ENCODE data around the gene TCEA3. TPM values are rescaled to one million over a fixed set of nuclear protein-coding genes. Genes with fewer than 3 reads are reported as not detected.

The TCEA3 gene
- total and polyA plus RNA-seq, 7 donors = 26.9 to 222 (median 66.2) TPM

DNA sequence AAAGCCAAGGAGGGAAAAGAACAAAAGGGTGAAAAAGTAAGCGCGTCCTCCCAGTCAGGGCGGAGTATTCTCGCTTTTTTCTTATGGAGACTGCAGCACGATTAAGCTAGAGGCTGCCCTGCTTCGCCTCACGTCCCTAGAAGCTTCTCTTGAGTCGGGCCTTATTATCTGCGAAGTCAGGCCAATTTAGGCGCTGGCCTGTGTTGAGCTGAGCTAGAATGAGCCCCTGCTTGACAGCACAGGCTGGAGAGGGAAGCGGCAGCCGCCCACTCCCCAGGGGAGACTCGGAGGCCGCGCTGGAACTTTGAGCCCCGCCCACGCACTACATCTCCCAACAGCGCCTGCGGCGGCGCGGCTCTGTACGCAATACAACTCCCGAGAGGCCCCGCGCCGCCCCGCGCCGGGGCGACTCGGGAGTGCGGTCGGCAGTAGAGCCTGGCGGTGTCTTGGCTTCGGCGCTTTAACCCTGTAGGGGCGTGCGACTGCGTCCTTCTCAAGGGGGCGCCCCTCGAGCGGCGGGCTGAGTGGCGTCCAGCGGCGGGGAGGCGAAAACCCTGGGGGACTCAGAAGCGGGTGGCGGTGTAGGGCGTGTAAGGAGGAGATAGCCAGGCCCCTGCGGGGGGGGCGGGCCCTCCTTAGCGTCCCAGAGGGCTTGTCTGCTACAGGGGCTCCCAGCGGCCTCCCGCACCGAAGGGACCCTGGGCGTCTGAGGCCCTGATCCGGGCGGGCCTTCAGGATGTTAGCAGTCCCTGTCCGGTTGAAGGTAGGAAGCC lies 55.8 kb downstream of the TCEA3 start:
- peak overlapping the region; percentile 72 to 91 (median 82) for H3K4me3 ChIP-seq
- WGBS, 2 donors = 0% methylated on average over 61 of the region's 61 CpGs
- peak overlapping the region; percentile 97 to 99 (median 98) for H3K27ac ChIP-seq
- TF ChIP-seq POLR2AphosphoS5 (IDR thresholded peaks at IDR 0.05) = peak; percentile 94 to 98 (median 96)
- peak; percentile 94 to 95 for TF ChIP-seq POLR2A (IDR thresholded peaks at IDR 0.05)
- peak in 1 of 4 donors; percentile 32 for TF ChIP-seq EP300 (IDR thresholded peaks at IDR 0.05)
- peak in 1 of 4 experiments; percentile 11 for TF ChIP-seq CTCF (IDR thresholded peaks at IDR 0.05)
- peaks cover 0 to 53% (median 43%) of the 10 kb centered on the region in 4 donors for H3K4me1 ChIP-seq
- H3K27me3 ChIP-seq = no peaks in the 10 kb centered on the region
- peaks cover 0 to 31% (median 8%) of the 10 kb centered on the region in 4 donors for H3K36me3 ChIP-seq
- peak; percentile 96 for DNase-seq
- intact Hi-C loops (cut with DNase I) = loop anchor here (1.0 to 2.0 kb wide), 3 partner anchors 24 to 194 kb away; partner anchors contain the start of gene HNRNPR
- peaks cover 0 to 3% (median under 1%) of the 10 kb centered on the region in 4 donors for H3K9me3 ChIP-seq

- Histone ChIP-seq H3K36me3 (peaks cover 6 to 38% (median 15%) of the 10 kb centered on the region in 4 donors), H3K4me1 (peaks cover 0 to 53% (median 43%) of the 10 kb centered on the region in 4 donors), H3K27me3 (no peaks in the 10 kb centered on the region), H3K9me3 (peaks cover 3 to 10% (median 6%) of the 10 kb centered on the region in 4 donors), H3K4me3 (peak overlapping the region; percentile 72 to 91 (median 82)), H3K27ac (peak overlapping the region; percentile 97 to 99 (median 98))
- peak; percentile 99 for DNase-seq
- WGBS, 2 donors = 1 to 3% methylated on average over 41 of the region's 41 CpGs
- intact Hi-C loops (cut with DNase I) = loop anchor here (1.0 to 2.0 kb wide), 3 partner anchors 24 to 195 kb away; partner anchors contain the start of gene HNRNPR
- peak; percentile 44 to 68 for TF ChIP-seq POLR2A (IDR thresholded peaks at IDR 0.05)
- TF ChIP-seq POLR2AphosphoS5 (IDR thresholded peaks at IDR 0.05) = peak; percentile 79 to 92 (median 90)
- TF ChIP-seq CTCF (IDR thresholded peaks at IDR 0.05) = no peak
Measured at GRCh38 chr1:23367791-23368561, 56.6 kb downstream of the TCEA3 start.

DNA sequence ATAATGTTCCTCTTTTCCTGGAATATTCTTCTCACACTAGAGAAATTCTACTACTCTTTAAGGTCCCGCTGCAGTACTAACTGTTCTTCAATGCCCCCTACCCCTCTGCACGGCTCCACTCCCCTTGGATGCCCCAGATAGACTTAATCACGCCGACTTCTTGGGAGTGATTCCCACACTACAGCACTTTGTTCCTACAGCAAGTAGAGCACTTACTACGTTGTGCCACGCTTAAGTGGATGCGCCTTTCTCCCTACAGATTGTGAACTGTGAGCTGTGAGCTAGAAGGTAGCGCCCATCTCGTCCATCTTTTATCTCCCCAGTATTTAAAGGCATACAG lies 57.1 kb downstream of the TCEA3 start:
- H3K36me3 ChIP-seq = peaks cover 12 to 44% (median 21%) of the 10 kb centered on the region in 4 donors
- peaks cover 0 to 49% (median 42%) of the 10 kb centered on the region in 4 donors for H3K4me1 ChIP-seq
- H3K27ac ChIP-seq = peak overlapping the region; percentile 97 to 99 (median 98)
- WGBS, 2 donors = 25 to 60% methylated on average over 9 of the region's 9 CpGs
- H3K4me3 ChIP-seq = peak overlapping the region; percentile 72 to 91 (median 82)
- peaks cover 9 to 15% (median 11%) of the 10 kb centered on the region in 4 donors for H3K9me3 ChIP-seq
- intact Hi-C loops (cut with DNase I) = no loop called here
- no peak for TF ChIP-seq POLR2AphosphoS5 (IDR thresholded peaks at IDR 0.05)
- no peak for TF ChIP-seq POLR2A (IDR thresholded peaks at IDR 0.05)
- TF ChIP-seq CTCF (IDR thresholded peaks at IDR 0.05) = no peak
- TF ChIP-seq EP300 (IDR thresholded peaks at IDR 0.05) = no peak
- no peak for DNase-seq
- no peaks in the 10 kb centered on the region for H3K27me3 ChIP-seq

DNA sequence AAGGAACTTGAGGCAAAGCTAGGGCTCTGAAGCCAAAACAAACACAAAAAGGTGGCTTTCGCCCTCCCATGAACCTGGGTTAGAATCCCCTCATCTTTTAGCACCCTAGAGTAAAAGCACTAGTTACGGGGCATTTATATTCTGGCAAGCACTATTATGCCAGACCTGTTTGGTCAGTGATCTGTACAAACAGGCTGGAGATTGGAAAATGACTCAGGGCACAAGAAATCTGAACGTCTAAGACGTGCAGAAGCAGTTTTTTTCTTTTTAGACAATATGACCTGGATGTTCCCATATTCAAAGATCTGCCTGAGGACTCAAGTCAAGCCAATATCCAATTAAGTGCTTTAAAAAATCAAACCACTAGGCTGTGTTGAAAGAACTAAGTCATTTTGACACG lies 58.0 kb downstream of the TCEA3 start:
- Histone ChIP-seq H3K27me3 (no peaks in the 10 kb centered on the region), H3K9me3 (peaks cover 17 to 23% (median 20%) of the 10 kb centered on the region in 4 donors), H3K4me3 (peak overlapping the region in 1 of 4 donors; percentile 83), H3K4me1 (peaks cover 0 to 41% (median 34%) of the 10 kb centered on the region in 4 donors), H3K27ac (peak overlapping the region in 1 of 4 donors; percentile 5), H3K36me3 (peaks cover 20 to 52% (median 29%) of the 10 kb centered on the region in 4 donors)
- no peak for DNase-seq
- 74 to 88% methylated on average over 5 of the region's 5 CpGs for WGBS, 2 donors
- no peak for TF ChIP-seq POLR2AphosphoS5 (IDR thresholded peaks at IDR 0.05)
- TF ChIP-seq POLR2A (IDR thresholded peaks at IDR 0.05) = no peak
- TF ChIP-seq EP300 (IDR thresholded peaks at IDR 0.05) = no peak
- no peak for TF ChIP-seq CTCF (IDR thresholded peaks at IDR 0.05)
- intact Hi-C loops (cut with DNase I) = no loop called here

Measured in sigmoid colon (tissue), 7 donors.